HEK293 (cell line): ENCODE results near the gene GTPBP10.

Experiments
- CTCF ChIA-PET: fragments of 350-600 bp; formaldehyde crosslinking; extraction: SDS; loops from one replicate; lab custom pipeline; 2021; ENCODE audit warnings: antibody characterized with exemption; lab: Yijun Ruan, JAX
- POLR2A ChIA-PET: fragments of 300-600 bp; formaldehyde crosslinking; extraction: SDS; loops from one replicate; lab custom pipeline; 2020; ENCODE audit warnings: antibody characterized with exemption, inconsistent platforms; lab: Yijun Ruan, JAX
- H3K27ac ChIP-seq: fragments of 200-500 bp; sonication (Bioruptor generic); 2 replicates; pipeline ENCODE4 v1.5.1; 2014; ENCODE audit warnings: low read depth, low read length, control low read depth, inconsistent platforms; ENCODE audit errors: extremely low read depth
- H3K36me3 ChIP-seq, 2 experiments: fragments of 200-500 bp in 1 of 2; sonication (Bioruptor generic) in 1 of 2; 1 replicate in 1 of 2; 2 replicates in 1 of 2; pipeline ENCODE4 v1.5.1; 2014 to 2017; ENCODE audit warnings: inconsistent platforms in 2 of 2, low read length in 2 of 2; ENCODE audit not compliant: control insufficient read depth in 2 of 2, insufficient read depth in 1 of 2
- H3K4me1 ChIP-seq: fragments of 200-500 bp; sonication (Bioruptor generic); 2 replicates; pipeline ENCODE4 v1.5.1; 2014; ENCODE audit warnings: mild to moderate bottlenecking, low read length, inconsistent platforms; ENCODE audit not compliant: control insufficient read depth, insufficient read depth
- H3K4me3 ChIP-seq: 2 replicates; pipeline ENCODE4 v1.5.1; 2011; ENCODE audit warnings: low read depth, mild to moderate bottlenecking, control low read depth, low read length, moderate library complexity
- H3K9me3 ChIP-seq: fragments of 200-500 bp; sonication (Bioruptor generic); 2 replicates; pipeline ENCODE4 v1.5.1; 2014; ENCODE audit warnings: low read depth, low read length, inconsistent platforms; ENCODE audit not compliant: control insufficient read depth, insufficient read depth
- CTCF ChIP-seq: fragments of 450-650 bp; formaldehyde crosslinking; IDR thresholded peaks from 2 replicates; pipeline ENCODE4 v1.5.1; 2016; ENCODE audit warnings: missing biosample characterization, missing genetic modification characterization
- EGR2 ChIP-seq: fragments of 450-650 bp; formaldehyde crosslinking; IDR thresholded peaks from 2 replicates; pipeline ENCODE4 v1.5.1; 2016; ENCODE audit warnings: low read depth, missing biosample characterization, missing genetic modification characterization
- MZF1 ChIP-seq: fragments of 450-650 bp; formaldehyde crosslinking; IDR thresholded peaks from 2 replicates; pipeline ENCODE4 v1.5.1; 2017; ENCODE audit warnings: missing biosample characterization, missing genetic modification characterization, borderline replicate concordance
- ZEB2 ChIP-seq: fragments of 450-650 bp; formaldehyde crosslinking; IDR thresholded peaks from 2 replicates; pipeline ENCODE4 v1.5.1; 2016; ENCODE audit warnings: missing biosample characterization, missing genetic modification characterization
- ZNF112 ChIP-seq: fragments of 450-650 bp; formaldehyde crosslinking; IDR thresholded peaks from 2 replicates; pipeline ENCODE4 v1.5.0; 2017; ENCODE audit warnings: missing biosample characterization, missing genetic modification characterization
- ZNF169 ChIP-seq: fragments of 450-650 bp; formaldehyde crosslinking; IDR thresholded peaks from 2 replicates; pipeline ENCODE4 v1.5.1; 2016; ENCODE audit warnings: missing biosample characterization, missing genetic modification characterization
- ZNF423 ChIP-seq: fragments of 450-650 bp; formaldehyde crosslinking; IDR thresholded peaks from 2 replicates; pipeline ENCODE4 v1.5.1; 2016; ENCODE audit warnings: missing biosample characterization, missing genetic modification characterization
- ZNF510 ChIP-seq: fragments of 450-650 bp; formaldehyde crosslinking; IDR thresholded peaks from 2 replicates; pipeline ENCODE4 v1.5.1; 2018; ENCODE audit warnings: mild to moderate bottlenecking, missing genetic modification characterization, missing biosample characterization; ENCODE audit not compliant: insufficient replicate concordance
- ZNF514 ChIP-seq: fragments of 450-650 bp; formaldehyde crosslinking; IDR thresholded peaks from 2 replicates; pipeline ENCODE4 v1.5.1; 2016; ENCODE audit warnings: missing biosample characterization, missing genetic modification characterization
- ZNF544 ChIP-seq: fragments of 450-650 bp; formaldehyde crosslinking; IDR thresholded peaks from 2 replicates; pipeline ENCODE4 v1.5.0; 2017; ENCODE audit warnings: missing biosample characterization, missing genetic modification characterization
- ZNF600 ChIP-seq: fragments of 450-650 bp; formaldehyde crosslinking; IDR thresholded peaks from 2 replicates; pipeline ENCODE4 v1.5.1; 2016; ENCODE audit warnings: missing biosample characterization, missing genetic modification characterization
- ZNF629 ChIP-seq: fragments of 450-650 bp; formaldehyde crosslinking; IDR thresholded peaks from 2 replicates; pipeline ENCODE4 v1.5.1; 2017; ENCODE audit warnings: missing biosample characterization, missing genetic modification characterization
- ZNF660 ChIP-seq: fragments of 450-650 bp; IDR thresholded peaks from 2 replicates; pipeline ENCODE4 v1.5.1; 2018; ENCODE audit warnings: missing biosample characterization, mild to moderate bottlenecking, missing genetic modification characterization
- ZNF664 ChIP-seq: fragments of 450-650 bp; formaldehyde crosslinking; IDR thresholded peaks from 2 replicates; pipeline ENCODE4 v1.5.1; 2016; ENCODE audit warnings: missing biosample characterization, missing genetic modification characterization
- ZNF747 ChIP-seq: fragments of 450-650 bp; formaldehyde crosslinking; IDR thresholded peaks from 2 replicates; pipeline ENCODE4 v1.5.1; 2016; ENCODE audit warnings: missing biosample characterization, missing genetic modification characterization
- ZNF776 ChIP-seq: fragments of 450-650 bp; formaldehyde crosslinking; IDR thresholded peaks from 2 replicates; pipeline ENCODE4 v1.5.0; 2017; ENCODE audit warnings: missing biosample characterization, missing genetic modification characterization, borderline replicate concordance
- TF ChIP-seq, protein P1 (sequence below): fragments of 450-650 bp; formaldehyde crosslinking; IDR thresholded peaks from 2 replicates; pipeline ENCODE4 v1.5.1; 2016; ENCODE audit warnings: missing biosample characterization, missing genetic modification characterization
- TF ChIP-seq, protein P2 (sequence below): sonication (generic); formaldehyde crosslinking; IDR thresholded peaks from 2 replicates; pipeline ENCODE4 v1.8.1; 2022; ENCODE audit warnings: mild to moderate bottlenecking, moderate library complexity, missing genetic modification reagents
- TF ChIP-seq, protein P3 (sequence below): fragments of 450-650 bp; formaldehyde crosslinking; IDR thresholded peaks from 2 replicates; pipeline ENCODE4; 2016; ENCODE audit warnings: missing biosample characterization, missing genetic modification characterization

Gene GTPBP10

GRCh38 chr7:90320014-90320413 lies 26.5 kb upstream of the GTPBP10 start:
- H3K9me3 ChIP-seq: no peaks in the 10 kb centered on the region
- H3K4me1 ChIP-seq: no peaks in the 10 kb centered on the region
- CTCF ChIA-PET: no interaction called here
- no peak overlapping the region for H3K4me3 ChIP-seq
- no peak for TF ChIP-seq ZNF510 (tag by site-specific recombination)
- TF ChIP-seq ZNF664 (tag by site-specific recombination): peak; percentile 94
- TF ChIP-seq, all 188 proteins: peak for 1
- Histone ChIP-seq H3K27ac (no peak overlapping the region), H3K36me3 (no peaks in the 10 kb centered on the region)
- POLR2A ChIA-PET: no interaction called here

- no peak overlapping the region for H3K27ac ChIP-seq
- TF ChIP-seq ZNF776: no peak
- no peak for TF ChIP-seq ZNF600 (tag by site-specific recombination)
- no peak for TF ChIP-seq ZEB2 (tag by site-specific recombination)
- TF ChIP-seq, protein P1, sequence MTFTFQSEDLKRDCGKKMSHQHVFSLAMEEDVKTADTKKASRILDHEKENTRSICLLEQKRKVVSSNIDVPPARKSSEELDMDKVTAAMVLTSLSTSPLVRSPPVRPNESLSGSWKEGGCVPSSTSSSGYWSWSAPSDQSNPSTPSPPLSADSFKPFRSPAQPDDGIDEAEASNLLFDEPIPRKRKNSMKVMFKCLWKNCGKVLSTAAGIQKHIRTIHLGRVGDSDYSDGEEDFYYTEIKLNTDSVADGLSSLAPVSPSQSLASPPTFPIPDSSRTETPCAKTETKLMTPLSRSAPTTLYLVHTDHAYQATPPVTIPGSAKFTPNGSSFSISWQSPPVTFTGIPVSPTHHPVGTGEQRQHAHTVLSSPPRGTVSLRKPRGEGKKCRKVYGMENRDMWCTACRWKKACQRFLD (tag by site-specific recombination): no peak
- no peak for TF ChIP-seq ZNF629 (tag by site-specific recombination)
- no peak for TF ChIP-seq ZNF423 (tag by site-specific recombination)
- TF ChIP-seq ZNF660 (tag by site-specific recombination): no peak
- no peak for TF ChIP-seq CTCF (tag by site-specific recombination)
- no peak for TF ChIP-seq ZNF514
- TF ChIP-seq EGR2 (tag by site-specific recombination): no peak
- TF ChIP-seq, protein P2, sequence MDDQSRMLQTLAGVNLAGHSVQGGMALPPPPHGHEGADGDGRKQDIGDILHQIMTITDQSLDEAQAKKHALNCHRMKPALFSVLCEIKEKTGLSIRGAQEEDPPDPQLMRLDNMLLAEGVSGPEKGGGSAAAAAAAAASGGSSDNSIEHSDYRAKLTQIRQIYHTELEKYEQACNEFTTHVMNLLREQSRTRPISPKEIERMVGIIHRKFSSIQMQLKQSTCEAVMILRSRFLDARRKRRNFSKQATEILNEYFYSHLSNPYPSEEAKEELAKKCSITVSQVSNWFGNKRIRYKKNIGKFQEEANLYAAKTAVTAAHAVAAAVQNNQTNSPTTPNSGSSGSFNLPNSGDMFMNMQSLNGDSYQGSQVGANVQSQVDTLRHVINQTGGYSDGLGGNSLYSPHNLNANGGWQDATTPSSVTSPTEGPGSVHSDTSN (CRISPR knock-in tag): no peak
- no peak for TF ChIP-seq ZNF747 (tag by site-specific recombination)
- no peak for TF ChIP-seq ZNF544 (tag by site-specific recombination)
- TF ChIP-seq ZNF169: no peak
- TF ChIP-seq, protein P3, sequence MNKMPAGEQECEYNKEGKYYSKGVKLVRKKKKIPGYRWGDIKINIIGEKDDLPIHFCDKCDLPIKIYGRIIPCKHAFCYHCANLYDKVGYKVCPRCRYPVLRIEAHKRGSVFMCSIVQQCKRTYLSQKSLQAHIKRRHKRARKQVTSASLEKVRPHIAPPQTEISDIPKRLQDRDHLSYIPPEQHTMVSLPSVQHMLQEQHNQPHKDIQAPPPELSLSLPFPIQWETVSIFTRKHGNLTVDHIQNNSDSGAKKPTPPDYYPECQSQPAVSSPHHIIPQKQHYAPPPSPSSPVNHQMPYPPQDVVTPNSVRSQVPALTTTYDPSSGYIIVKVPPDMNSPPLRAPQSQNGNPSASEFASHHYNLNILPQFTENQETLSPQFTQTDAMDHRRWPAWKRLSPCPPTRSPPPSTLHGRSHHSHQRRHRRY: no peak
- no peak for TF ChIP-seq ZNF112
- TF ChIP-seq MZF1 (tag by site-specific recombination): no peak
- TF ChIP-seq, all 188 proteins: peak for 0
- ChIA-PET POLR2A (no interaction called here), CTCF (no interaction called here)
- no peaks in the 10 kb centered on the region for H3K4me1 ChIP-seq
- H3K9me3 ChIP-seq: no peaks in the 10 kb centered on the region
- H3K36me3 ChIP-seq: no peaks in the 10 kb centered on the region
- no peak overlapping the region for H3K4me3 ChIP-seq
Measured at GRCh38 chr7:90320418-90320800, 26.1 kb upstream of the GTPBP10 start.
